Mesodermal cell (in vitro differentiated cells): ENCODE measurements around the gene STX12.
"Not testable (repeated sequence)": the region's sequence is repeated elsewhere in the genome, so short reads cannot be mapped to it uniquely, and the experiment has no call there.

Experiments used
- H3K27ac ChIP-seq: 2 replicates; pipeline ENCODE4 v1.7.0; 2013; ENCODE audit warnings: mild to moderate bottlenecking, low read depth, low read length, moderate library complexity; ENCODE audit not compliant: severe bottlenecking
- H3K36me3 ChIP-seq: 2 replicates; pipeline ENCODE4 v1.7.1; 2013; ENCODE audit warnings: mild to moderate bottlenecking, low read length, moderate library complexity; ENCODE audit not compliant: control insufficient read depth, insufficient read depth
- H3K4me1 ChIP-seq: one replicate; pipeline ENCODE4 v1.7.1; 2013; ENCODE audit warnings: mild to moderate bottlenecking, low read length; ENCODE audit not compliant: insufficient read depth, control insufficient read depth, poor library complexity, severe bottlenecking
- H3K4me3 ChIP-seq: 2 replicates; pipeline ENCODE4 v1.7.0; 2013; ENCODE audit warnings: low read length, control low read depth, mild to moderate bottlenecking; ENCODE audit not compliant: insufficient read depth, poor library complexity, severe bottlenecking; ENCODE audit errors: extremely low read depth
- H3K9me3 ChIP-seq: 2 replicates; pipeline ENCODE4 v1.7.1; 2013; ENCODE audit warnings: mild to moderate bottlenecking, low read length, moderate library complexity; ENCODE audit not compliant: control insufficient read depth
- WGBS, 2 experiments: methylation state at CpG; one replicate each; pipeline ENCODE4 v1.1.5; 2013; ENCODE audit warnings: missing lambda C conversion rate in 2 of 2; ENCODE audit not compliant: insufficient coverage in 2 of 2; 5-methylcytosine and 5-hydroxymethylcytosine counted together

STX12 gene

DNA sequence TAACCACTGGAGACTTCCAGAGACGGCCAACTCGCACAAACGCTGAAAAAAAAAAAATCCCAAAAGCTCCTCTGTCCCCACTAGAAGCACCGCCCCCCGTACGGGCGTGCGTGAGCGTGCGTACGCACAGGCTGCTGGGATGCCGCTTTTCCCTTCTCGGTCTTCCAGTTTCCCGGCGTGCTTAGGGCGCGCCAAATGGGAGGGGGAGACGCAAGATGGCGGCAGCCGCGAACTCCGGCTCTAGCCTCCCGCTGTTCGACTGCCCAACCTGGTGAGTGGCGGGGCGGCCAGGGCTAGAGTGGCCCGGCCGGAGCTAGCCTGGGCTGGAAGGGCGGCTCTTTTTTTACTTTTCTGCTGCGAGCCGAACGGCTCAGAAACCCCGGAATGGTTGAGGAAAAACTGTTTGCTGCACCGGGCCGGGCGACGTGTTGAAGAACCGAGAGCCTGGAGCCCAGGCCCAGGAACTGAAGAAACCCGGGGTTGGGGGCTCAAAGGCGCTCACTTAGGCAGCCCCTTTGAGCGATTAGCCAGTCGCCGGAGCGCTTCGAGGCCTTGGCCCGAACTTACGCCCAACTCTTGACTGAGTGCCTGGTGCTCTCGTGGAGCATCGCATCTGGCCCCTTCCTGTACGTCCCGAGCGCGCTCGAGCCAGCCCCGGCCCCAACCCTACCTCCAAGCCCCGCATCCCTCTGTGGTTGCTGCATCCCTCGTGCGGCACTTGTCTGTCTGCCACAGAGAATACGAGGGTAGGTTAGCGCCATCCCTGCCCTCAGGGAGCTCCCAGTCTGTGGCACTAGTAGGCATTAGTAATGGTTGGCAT, 57.8 kb downstream of the STX12 start, which contains the start of gene PPP1R8:
Gene PPP1R8, plus strand, starts transcription at position 162 of the 820 bp plus-strand sequence. Its CDS starts 54 bp downstream, at position 216.
- Histone ChIP-seq H3K4me1 (peaks cover 12% of the 10 kb centered on the region), H3K4me3 (peak within 1 kb of the TSS; percentile 92), H3K27ac (peak within 1 kb of the TSS; percentile 97), H3K9me3 (peaks cover 3% of the 10 kb centered on the region), H3K36me3 (peaks cover 35% of the 10 kb centered on the region)
- 0% methylated on average over 45 to 59 of the region's 60 CpGs for WGBS, 2 experiments

DNA sequence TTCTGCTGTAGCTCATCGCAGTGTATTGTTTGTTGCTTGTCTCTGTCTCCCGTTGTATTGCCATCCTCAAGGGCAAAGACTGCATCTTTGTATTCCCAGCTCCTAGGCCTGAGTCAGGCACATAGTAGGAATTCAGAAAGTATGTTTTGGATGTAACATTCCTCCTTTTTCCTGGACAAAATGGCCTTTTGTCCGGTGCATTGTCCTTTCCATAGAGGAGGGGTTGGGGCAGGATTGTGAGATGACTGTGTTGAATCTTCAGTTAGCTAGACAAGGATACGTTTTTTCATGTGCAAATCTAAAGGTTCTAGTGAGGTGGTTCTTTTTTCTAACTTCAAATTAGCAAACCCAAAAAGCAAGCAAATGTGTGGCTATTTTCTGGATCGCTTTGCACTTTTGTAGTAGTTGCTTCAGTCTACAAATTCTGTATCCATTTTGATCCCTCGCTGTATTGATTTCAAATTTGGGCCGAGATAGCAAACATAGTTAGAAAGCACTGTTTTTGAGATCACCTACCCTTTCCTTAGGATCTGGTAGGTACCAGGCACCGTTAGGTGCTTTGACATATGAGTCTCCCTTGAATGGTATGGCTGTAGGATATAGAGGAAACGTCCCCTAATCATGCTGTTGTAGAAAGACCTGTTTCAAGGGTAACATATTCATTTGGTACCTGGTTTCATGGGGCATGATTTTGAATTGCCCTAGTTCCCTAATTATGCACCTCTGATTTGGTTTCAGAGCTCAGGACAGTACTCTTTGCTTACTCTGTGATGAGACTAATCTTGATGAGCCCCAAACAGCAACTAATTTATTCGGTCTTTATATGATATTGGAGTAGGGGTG, 58.8 kb downstream of the STX12 start:
- H3K36me3 ChIP-seq = peaks cover 44% of the 10 kb centered on the region
- peaks cover 12% of the 10 kb centered on the region for H3K4me1 ChIP-seq
- 51 to 67% methylated on average over 3 to 7 of the region's 10 CpGs for WGBS, 2 experiments
- peak overlapping the region; percentile 92 for H3K4me3 ChIP-seq
- H3K9me3 ChIP-seq = peaks cover 3% of the 10 kb centered on the region
- H3K27ac ChIP-seq = peak overlapping the region; percentile 97

GRCh38 chr1:27832762-27833161, 59.7 kb downstream of the STX12 start:
- peaks cover 3% of the 10 kb centered on the region for H3K9me3 ChIP-seq
- peak overlapping the region; percentile 92 for H3K4me3 ChIP-seq
- peaks cover 12% of the 10 kb centered on the region for H3K4me1 ChIP-seq
- peaks cover 54% of the 10 kb centered on the region for H3K36me3 ChIP-seq
- no peak overlapping the region for H3K27ac ChIP-seq
- 100% methylated on average over 1 of the region's 2 CpGs; no CpG with 5 or more reads in 1 of the 2 experiments for WGBS, 2 experiments

DNA sequence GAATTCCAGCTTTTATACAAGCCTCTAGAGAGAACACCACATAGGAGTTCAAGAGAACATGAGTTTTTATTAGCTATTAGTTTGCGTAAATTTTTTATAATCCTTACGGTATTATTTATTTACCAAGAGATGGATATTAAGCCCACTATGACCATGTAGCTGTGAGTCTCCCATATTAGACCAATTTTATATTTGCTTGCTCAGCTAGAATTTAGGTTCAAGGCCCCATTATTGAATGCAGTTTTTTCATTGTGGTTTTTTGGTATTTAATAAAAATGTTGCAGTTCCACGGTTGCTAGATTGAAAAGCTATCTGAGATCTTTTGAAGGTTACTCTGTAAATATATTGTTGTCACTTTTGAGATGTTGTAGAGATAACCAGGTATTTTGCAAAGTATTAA, 60.5 kb downstream of the STX12 start:
- WGBS, 2 experiments = 94 to 95% methylated on average over 1 of the region's 3 CpGs
- Histone ChIP-seq H3K36me3 (peaks cover 58% of the 10 kb centered on the region), H3K4me3 (no peak overlapping the region), H3K27ac (no peak overlapping the region), H3K9me3 (peaks cover 3% of the 10 kb centered on the region), H3K4me1 (peaks cover 12% of the 10 kb centered on the region)

DNA sequence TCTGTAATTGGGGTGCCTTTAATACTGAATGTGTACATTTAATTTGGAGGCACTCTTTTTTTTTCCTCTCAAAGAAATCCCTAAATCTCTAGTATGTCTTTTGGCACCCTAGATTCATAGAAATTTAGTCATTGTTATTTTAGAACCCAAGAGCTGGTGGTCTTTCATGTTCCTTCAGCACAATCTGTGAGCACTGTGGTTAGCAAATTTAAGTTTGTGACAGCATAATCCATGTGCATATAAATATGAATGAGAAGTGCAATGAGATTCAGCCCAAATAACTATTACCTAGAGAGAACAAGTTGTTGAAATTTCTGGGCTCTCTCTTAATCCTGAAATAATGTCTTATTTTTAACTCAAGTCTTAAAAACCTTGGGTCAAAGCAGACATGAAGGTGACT, 62.0 kb downstream of the STX12 start:
- H3K4me1 ChIP-seq = peaks cover 12% of the 10 kb centered on the region
- H3K36me3 ChIP-seq = peaks cover 74% of the 10 kb centered on the region
- peaks cover 3% of the 10 kb centered on the region for H3K9me3 ChIP-seq
- H3K4me3 ChIP-seq = no peak overlapping the region
- H3K27ac ChIP-seq = no peak overlapping the region

DNA sequence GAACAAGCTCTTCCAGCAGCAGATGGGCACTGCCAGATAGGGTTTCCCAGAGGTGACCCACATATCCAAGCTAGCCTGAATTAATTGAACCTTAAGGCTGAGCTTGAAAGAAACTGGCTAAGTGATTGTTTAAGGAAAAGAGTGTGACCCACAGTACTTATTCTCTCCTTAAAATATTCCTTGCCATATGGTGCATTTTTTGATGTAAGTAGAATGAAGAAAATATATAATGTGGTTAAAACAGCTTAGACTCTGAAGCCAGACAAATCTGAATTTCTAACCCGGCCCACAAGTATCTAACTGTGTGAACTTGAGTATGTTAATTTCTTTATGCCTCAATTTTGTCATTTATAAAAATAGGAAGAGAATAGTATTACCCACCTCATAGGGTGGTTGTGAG, 62.5 kb downstream of the STX12 start:
- peaks cover 12% of the 10 kb centered on the region for H3K4me1 ChIP-seq
- H3K4me3 ChIP-seq = no peak overlapping the region
- H3K36me3 ChIP-seq = peaks cover 78% of the 10 kb centered on the region
- no peak overlapping the region for H3K27ac ChIP-seq
- no CpG with 5 or more reads among the region's 1 CpG for WGBS, 2 experiments
- H3K9me3 ChIP-seq = peaks cover 3% of the 10 kb centered on the region

GRCh38 chr1:27849951-27850350, 76.9 kb downstream of the STX12 start:
- 99 to 100% methylated on average over 2 to 7 of the region's 7 CpGs for WGBS, 2 experiments
- Histone ChIP-seq H3K9me3 (peaks cover 6% of the 10 kb centered on the region), H3K27ac (no peak overlapping the region), H3K4me1 (no peaks in the 10 kb centered on the region), H3K4me3 (no peak overlapping the region), H3K36me3 (peaks cover 70% of the 10 kb centered on the region)

DNA sequence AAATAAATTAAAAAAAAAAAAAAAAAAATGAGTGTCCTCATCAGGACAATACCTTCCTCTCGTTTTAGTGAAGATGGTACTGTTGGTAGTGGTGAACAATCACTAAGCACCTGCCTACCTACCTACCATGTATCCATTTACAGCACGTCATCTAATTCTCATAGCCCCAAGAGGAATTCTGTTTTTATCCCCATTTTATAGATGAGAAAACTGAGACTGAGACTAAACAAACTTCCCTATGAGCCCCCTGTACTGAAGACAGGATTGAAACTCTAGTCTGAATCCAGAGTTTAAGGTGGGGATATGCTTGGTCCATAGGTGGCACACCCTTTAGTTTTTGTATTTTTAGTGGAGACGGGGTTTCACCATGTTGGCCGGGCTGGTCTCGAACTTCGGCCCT, 82.1 kb downstream of the STX12 start:
- peaks cover 6% of the 10 kb centered on the region for H3K9me3 ChIP-seq
- no peaks in the 10 kb centered on the region for H3K4me1 ChIP-seq

GRCh38 chr1:27856561-27857343, 83.7 kb downstream of the STX12 start:
- Histone ChIP-seq H3K4me1 (no peaks in the 10 kb centered on the region), H3K9me3 (peaks cover under 1% of the 10 kb centered on the region), H3K4me3 (no peak overlapping the region), H3K36me3 (peaks cover 2% of the 10 kb centered on the region), H3K27ac (no peak overlapping the region)
- WGBS, 2 experiments = 77 to 81% methylated on average over 8 of the region's 12 CpGs

More for the DNA sequence above, 82.1 kb downstream of the STX12 start:
- Histone ChIP-seq H3K27ac (no peak overlapping the region), H3K36me3 (peaks cover 19% of the 10 kb centered on the region), H3K4me3 (no peak overlapping the region)
- WGBS, 2 experiments = 96 to 100% methylated on average over 4 of the region's 6 CpGs

GRCh38 chr1:27857552-27857951, 84.5 kb downstream of the STX12 start:
- not testable (repeated sequence) for H3K9me3 ChIP-seq, H3K27ac ChIP-seq, H3K36me3 ChIP-seq, H3K4me1 ChIP-seq, H3K4me3 ChIP-seq
- WGBS, 2 experiments = 88 to 96% methylated on average over 4 to 5 of the region's 11 CpGs
